DMS 273 treated with DMSO at 0.1 percent for 48 hours (cell line): ENCODE data around the gene REEP3.
"Not testable (repeated sequence)": the region's sequence is repeated elsewhere in the genome, so short reads cannot be mapped to it uniquely, and the experiment has no call there.

Experiments used
- DNase-seq: peaks from one replicate; lab custom pipeline; 2025; lab: John Stamatoyannopoulos, UW

REEP3 gene

GRCh38 chr10:63549810-63550209 lies 28.6 kb downstream of the REEP3 start:
- peak; percentile 15 for DNase-seq

- DNase-seq: no peak
Measured at GRCh38 chr10:63553031-63553430, 31.8 kb downstream of the REEP3 start.

GRCh38 chr10:63553473-63553872 lies 32.3 kb downstream of the REEP3 start:
- DNase-seq: no peak

- DNase-seq: no peak
Measured at GRCh38 chr10:63554657-63555056, 33.5 kb downstream of the REEP3 start.

- no peak for DNase-seq
Measured at GRCh38 chr10:63555330-63555729, 34.1 kb downstream of the REEP3 start.

GRCh38 chr10:63558132-63558784 lies 37.1 kb downstream of the REEP3 start:
- DNase-seq: no peak

- DNase-seq: no peak
Measured at GRCh38 chr10:63561341-63561740, 40.1 kb downstream of the REEP3 start.

GRCh38 chr10:63562391-63562790 lies 41.2 kb downstream of the REEP3 start:
- no peak for DNase-seq

- no peak for DNase-seq
Measured at GRCh38 chr10:63562857-63563256, 41.7 kb downstream of the REEP3 start.

- DNase-seq: no peak
Measured at GRCh38 chr10:63563623-63564022, 42.4 kb downstream of the REEP3 start.

GRCh38 chr10:63564731-63565130 lies 43.5 kb downstream of the REEP3 start:
- DNase-seq: not testable (repeated sequence)

GRCh38 chr10:63573068-63573697 lies 52.0 kb downstream of the REEP3 start:
- peak; percentile 24 for DNase-seq

GRCh38 chr10:63574011-63574410 lies 52.8 kb downstream of the REEP3 start:
- DNase-seq: no peak

GRCh38 chr10:63576501-63576900 lies 55.3 kb downstream of the REEP3 start:
- DNase-seq: no peak

GRCh38 chr10:63578501-63578900 lies 57.3 kb downstream of the REEP3 start:
- no peak for DNase-seq

GRCh38 chr10:63579371-63580014 lies 58.3 kb downstream of the REEP3 start:
- no peak for DNase-seq

GRCh38 chr10:63582690-63583089 lies 61.5 kb downstream of the REEP3 start:
- no peak for DNase-seq

GRCh38 chr10:63583397-63583796 lies 62.2 kb downstream of the REEP3 start:
- DNase-seq: no peak

- no peak for DNase-seq
Measured at GRCh38 chr10:63583909-63584724, 62.9 kb downstream of the REEP3 start.

GRCh38 chr10:63584725-63585035 lies 63.5 kb downstream of the REEP3 start:
- DNase-seq: no peak

- DNase-seq: no peak
Measured at GRCh38 chr10:63585041-63585440, 63.8 kb downstream of the REEP3 start.

GRCh38 chr10:63586043-63586442 lies 64.8 kb downstream of the REEP3 start:
- no peak for DNase-seq

GRCh38 chr10:63587191-63587590 lies 66.0 kb downstream of the REEP3 start:
- DNase-seq: no peak
